GM12878 (cell line): ENCODE measurements around the gene CHD9. TPM values are rescaled to one million over a fixed set of nuclear protein-coding genes. Genes with fewer than 3 reads are reported as not detected.

ENCODE experiments used
- ATF2 ChIP-seq: IDR thresholded peaks from 2 replicates; pipeline ENCODE4 v1.6.1; 2012; ENCODE audit warnings: low read length, inconsistent platforms
- ATF7 ChIP-seq: fragments of 450-650 bp; IDR thresholded peaks from 2 replicates; pipeline ENCODE4 v1.6.1; 2016; ENCODE audit warnings: low read depth, mild to moderate bottlenecking
- BMI1 ChIP-seq: fragments of 450-650 bp; IDR thresholded peaks from 2 replicates; pipeline ENCODE4 v1.6.1; 2016; ENCODE audit warnings: mild to moderate bottlenecking, moderate library complexity, borderline replicate concordance
- CTCF ChIP-seq, 3 experiments: IDR thresholded peaks in 2 of 3; conservative IDR thresholded peaks in 1 of 3; 2 replicates each; pipeline ENCODE4 v1.5.1; 2011; ENCODE audit warnings: low read depth in 3 of 3, low read length in 3 of 3, mild to moderate bottlenecking in 3 of 3, control low read depth in 2 of 3, moderate library complexity in 2 of 3, inconsistent platforms in 1 of 3, mixed read lengths in 1 of 3; ENCODE audit not compliant: control insufficient read depth in 2 of 3, insufficient read depth in 1 of 3; ENCODE audit errors: extremely low read depth in 1 of 3
- FOS ChIP-seq: IDR thresholded peaks from 3 replicates; pipeline ENCODE4 v1.6.1; 2011; ENCODE audit warnings: borderline replicate concordance; ENCODE audit not compliant: insufficient read length; ENCODE audit errors: extremely low read depth
- KDM1A ChIP-seq: fragments of 200-600 bp; sonication (generic); IDR thresholded peaks from 2 replicates; pipeline ENCODE4 v1.6.1; 2016; ENCODE audit warnings: borderline replicate concordance
- NR2F1 ChIP-seq: fragments of 450-650 bp; conservative IDR thresholded peaks from 2 replicates; pipeline ENCODE4 v1.6.1; 2017; ENCODE audit warnings: mild to moderate bottlenecking
- RB1 ChIP-seq: fragments of 450-650 bp; formaldehyde crosslinking; IDR thresholded peaks from 2 replicates; pipeline ENCODE4 v1.6.1; 2017; ENCODE audit warnings: mild to moderate bottlenecking, borderline replicate concordance
- SPI1 ChIP-seq: IDR thresholded peaks from 2 replicates; pipeline ENCODE4 v1.6.1; 2011; ENCODE audit warnings: low read depth, mild to moderate bottlenecking, low read length, moderate library complexity, borderline replicate concordance; ENCODE audit not compliant: insufficient read depth
- SRF ChIP-seq, 2 experiments: IDR thresholded peaks; 2 replicates each; pipeline ENCODE4 v1.6.1; 2011; ENCODE audit warnings: low read depth in 2 of 2, low read length in 2 of 2, mild to moderate bottlenecking in 1 of 2, moderate library complexity in 1 of 2
- SUZ12 ChIP-seq: fragments of 200-600 bp; sonication (generic); IDR thresholded peaks from one replicate; pipeline ENCODE4 v1.6.1; 2018; ENCODE audit warnings: antibody characterized with exemption, mild to moderate bottlenecking; ENCODE audit not compliant: unreplicated experiment
- YY1 ChIP-seq: IDR thresholded peaks from 2 replicates; pipeline ENCODE4 v1.6.1; 2011; ENCODE audit warnings: low read depth, mild to moderate bottlenecking, low read length
- ZBTB33 ChIP-seq: fragments of 450-650 bp; IDR thresholded peaks from 2 replicates; pipeline ENCODE4 v1.6.1; 2017; ENCODE audit warnings: mild to moderate bottlenecking
- ZNF217 ChIP-seq: fragments of 450-650 bp; IDR thresholded peaks from 2 replicates; pipeline ENCODE4 v1.6.1; 2017; ENCODE audit warnings: antibody characterized with exemption, mild to moderate bottlenecking
- ZNF274 ChIP-seq: IDR thresholded peaks from one replicate; pipeline ENCODE4 v1.8.0; 2011; ENCODE audit not compliant: insufficient read length, insufficient read depth
- ZZZ3 ChIP-seq: IDR thresholded peaks from 2 replicates; pipeline ENCODE4 v1.6.1; 2011; ENCODE audit warnings: low read depth; ENCODE audit not compliant: control insufficient read depth, insufficient read length
- polyA plus RNA-seq, 11 experiments: library from polyadenylated mRNA; depleted of rRNA in 4 of 11; unstranded in 6 of 11; stranded (reverse) in 5 of 11; fragments of >200 nt; fragmentation: Nextera tagmentation in 4 of 11; fragmentation: Illumina TruSeq in 1 of 11; extraction: Ambion mirVana in 4 of 11; extraction: Trizol in 1 of 11; gene quantifications; 1 replicate in 1 of 11; 2 replicates in 10 of 11; pipeline versions ENCODE4 v1.2.1 to v1.2.3, GENCODE V29; 2011 to 2016; ENCODE audit warnings: inconsistent platforms in 2 of 11, missing spikeins in 2 of 11, low read depth in 1 of 11
- total RNA-seq, 4 experiments: library from RNA; depleted of rRNA in 3 of 4; stranded (reverse); fragments of >200 nt in 3 of 4; fragmentation: Illumina TruSeq in 1 of 4; extraction: Trizol in 1 of 4; gene quantifications; 2 replicates each; pipeline versions ENCODE4 v1.2.1 to v1.2.3, GENCODE V29; 2013 to 2021
- TF ChIP-seq, protein P1 (sequence below): fragments of 450-650 bp; IDR thresholded peaks from 2 replicates; pipeline ENCODE4 v1.6.1; 2014; ENCODE audit warnings: mild to moderate bottlenecking

The CHD9 gene
- total and polyA plus RNA-seq, 10 of the 15 experiments (the other 5 are each of a cell fraction or from before 2014, with no cell fraction given): 29.2 to 95.7 (median 54.3) TPM

DNA sequence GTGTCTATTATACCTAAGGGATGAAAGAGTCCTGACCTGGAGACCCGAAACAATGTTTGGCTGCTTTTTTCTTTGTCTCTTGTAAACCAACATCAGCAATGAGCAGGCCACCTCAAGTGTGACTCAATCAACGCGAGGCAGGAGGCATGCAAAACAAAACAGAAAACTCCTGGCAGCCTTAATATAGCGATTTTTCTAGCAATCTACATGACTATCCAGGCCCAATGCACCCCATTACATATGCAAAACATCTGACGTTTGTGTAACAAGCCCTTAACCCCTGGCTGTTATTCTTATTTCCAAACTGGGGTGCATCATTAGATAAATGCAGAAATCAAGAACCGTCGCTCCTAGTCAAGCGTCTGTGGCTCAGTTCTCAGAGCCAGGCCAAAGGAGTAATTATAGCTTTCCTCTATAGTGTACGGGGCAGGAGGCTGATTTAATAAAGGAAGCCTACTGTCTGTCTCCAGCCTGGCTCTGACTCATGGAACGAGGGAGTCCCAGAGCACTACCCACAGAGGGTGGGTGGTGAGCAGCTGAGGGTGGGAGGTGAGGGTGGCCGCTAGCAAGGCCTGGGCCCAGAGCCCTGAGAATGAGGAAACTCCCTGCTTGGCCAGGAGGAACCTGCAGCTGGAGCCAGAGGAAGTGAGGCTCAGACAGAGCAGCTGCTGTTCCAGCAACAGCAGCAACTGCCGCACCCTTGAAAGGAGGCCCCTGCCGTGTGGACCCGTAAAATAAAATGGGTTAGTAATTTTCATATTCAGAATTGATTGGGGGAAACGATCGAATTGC, 43.9 kb downstream of the CHD9 start (continued):
- TF ChIP-seq ATF2 (no peak), CTCF (IDR thresholded peaks at IDR 0.05 in 2 of 3, conservative IDR thresholded peaks at IDR 0.05 in 1 of 3; ENCODE audit: control insufficient read depth in 2 of 3, extremely low read depth in 1 of 3, insufficient read depth in 1 of 3, low read depth in 3 of 3, low read length in 3 of 3) (no peak), SUZ12 (no peak), ATF7 (peak; percentile 35), SRF (IDR thresholded peaks at IDR 0.05; ENCODE audit: low read depth in 2 of 2, low read length in 2 of 2) (peak in 1 of 2 experiments; percentile 22; a peak in 1 of 4 replicates), ZNF217 (0 out of 2 replicates have a peak, but pooled peaks have one; percentile 23), YY1 (0 out of 2 replicates have a peak, but pooled peaks have one; percentile 25), ZNF274 (no peak), ZZZ3 (no peak), FOS (no peak), ZBTB33 (no peak), SPI1 (peak; percentile 91), RB1 (no peak), BMI1 (peak; percentile 50; the same call in 1 of the 2 replicates), KDM1A (no peak), NR2F1 (no peak)
- TF ChIP-seq, protein P1, sequence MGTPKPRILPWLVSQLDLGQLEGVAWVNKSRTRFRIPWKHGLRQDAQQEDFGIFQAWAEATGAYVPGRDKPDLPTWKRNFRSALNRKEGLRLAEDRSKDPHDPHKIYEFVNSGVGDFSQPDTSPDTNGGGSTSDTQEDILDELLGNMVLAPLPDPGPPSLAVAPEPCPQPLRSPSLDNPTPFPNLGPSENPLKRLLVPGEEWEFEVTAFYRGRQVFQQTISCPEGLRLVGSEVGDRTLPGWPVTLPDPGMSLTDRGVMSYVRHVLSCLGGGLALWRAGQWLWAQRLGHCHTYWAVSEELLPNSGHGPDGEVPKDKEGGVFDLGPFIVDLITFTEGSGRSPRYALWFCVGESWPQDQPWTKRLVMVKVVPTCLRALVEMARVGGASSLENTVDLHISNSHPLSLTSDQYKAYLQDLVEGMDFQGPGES: no peak
